ENCODE data around the gene BNIP3. TPM values are rescaled to one million over a fixed set of nuclear protein-coding genes. Genes with fewer than 3 reads are reported as not detected.
"Not testable (repeated sequence)": the region's sequence is repeated elsewhere in the genome, so short reads cannot be mapped to it uniquely, and the experiment has no call there.

Gene BNIP3
- total and polyA plus RNA-seq, 4 experiments from 2014 or later = 29.8 to 37.0 (median 32.7) TPM

DNA sequence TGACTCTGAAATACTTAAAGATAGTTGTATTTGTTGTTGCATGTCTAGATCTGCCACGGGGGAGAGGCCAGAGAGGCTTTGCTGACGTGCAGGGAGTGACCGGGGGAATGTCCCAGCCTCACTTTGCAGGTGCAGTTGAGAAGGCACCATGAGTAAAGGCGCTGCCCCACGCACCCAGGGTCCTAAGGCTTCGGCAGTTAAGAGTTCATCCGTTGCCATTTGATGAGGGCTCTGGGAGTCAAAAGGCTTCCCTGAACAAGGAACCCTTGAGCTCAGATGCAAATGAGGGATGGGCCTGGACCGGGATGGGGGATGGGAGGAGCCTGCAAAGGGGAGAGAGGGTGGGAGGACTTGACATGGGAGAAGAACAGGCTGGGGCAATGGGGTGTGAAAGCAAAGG, 60.5 kb downstream of the BNIP3 start:
- H3K27me3 Mint-ChIP-seq = no peaks in the 10 kb centered on the region
- ChIA-PET CTCF (ENCODE audit: partially characterized antibody) (no interaction called here), POLR2A (ENCODE audit: partially characterized antibody) (no interaction called here)
- peaks cover 0 to 9% (median 2%) of the 10 kb centered on the region in 8 donors for H3K9me3 Mint-ChIP-seq
- H3K4me1 Mint-ChIP-seq = peaks cover 49 to 76% (median 67%) of the 10 kb centered on the region in 4 donors
- Histone ChIP-seq H3K4me3 (ENCODE audit: low read length in 2 of 2) (no peak overlapping the region), H3K4me1 (ENCODE audit: insufficient read depth, low read length) (peaks cover 25% of the 10 kb centered on the region), H3K27ac (ENCODE audit: low read depth, low read length) (no peak overlapping the region), H3K27me3 (ENCODE audit: insufficient read depth, low read length) (no peaks in the 10 kb centered on the region), H3K9me3 (ENCODE audit: control insufficient read depth in 1 of 2, low read length in 2 of 2) (peaks cover 0 to 5% of the 10 kb centered on the region in 2 donors), H3K36me3 (ENCODE audit: insufficient read depth, low read length) (no peaks in the 10 kb centered on the region)
- intact Hi-C loops (cut with micrococcal nuclease) = no loop called here
- peaks cover 8 to 11% of the 10 kb centered on the region in 2 donors for H3K36me3 Mint-ChIP-seq
- peak overlapping the region in 5 of 7 donors; percentile 5 to 81 (median 63) for H3K27ac Mint-ChIP-seq
- no peak for DNase-seq
- peak overlapping the region in 1 of 8 donors; percentile 10 for H3K4me3 Mint-ChIP-seq

DNA sequence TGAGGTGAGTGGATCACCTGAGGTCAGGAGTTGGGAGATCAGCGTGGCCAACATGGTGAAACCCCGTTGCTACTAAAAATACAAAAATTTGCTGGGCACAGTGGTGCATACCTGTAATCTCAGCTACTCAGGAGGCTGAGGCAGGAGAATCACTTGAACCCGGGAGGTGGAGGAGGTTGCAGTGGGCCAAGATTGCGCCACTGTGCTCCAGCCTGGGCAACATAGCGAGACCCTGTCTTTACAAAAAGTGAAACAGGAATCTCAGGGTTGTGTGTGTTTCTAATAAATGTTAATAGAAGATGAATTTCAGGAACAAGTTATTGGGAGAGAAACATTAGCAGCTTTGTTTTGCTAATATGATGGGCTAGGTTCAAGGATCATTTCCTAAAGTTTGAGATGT, 61.0 kb downstream of the BNIP3 start:
- Mint-ChIP-seq H3K36me3 (peaks cover 8 to 11% of the 10 kb centered on the region in 2 donors), H3K27ac (peak overlapping the region in 3 of 7 donors; percentile 62 to 70 (median 63)), H3K4me1 (peaks cover 49 to 78% (median 69%) of the 10 kb centered on the region in 4 donors), H3K4me3 (no peak overlapping the region), H3K9me3 (peaks cover 0 to 9% (median 2%) of the 10 kb centered on the region in 8 donors), H3K27me3 (no peaks in the 10 kb centered on the region)
- intact Hi-C loops (cut with micrococcal nuclease) = no loop called here
- H3K4me1 ChIP-seq (ENCODE audit: insufficient read depth, low read length) = peaks cover 30% of the 10 kb centered on the region
- no peak overlapping the region for H3K4me3 ChIP-seq (ENCODE audit: low read length in 2 of 2)
- H3K27ac ChIP-seq (ENCODE audit: low read depth, low read length) = no peak overlapping the region
- no peak for DNase-seq
- H3K36me3 ChIP-seq (ENCODE audit: insufficient read depth, low read length) = no peaks in the 10 kb centered on the region
- ChIA-PET CTCF (ENCODE audit: partially characterized antibody) (no interaction called here), POLR2A (ENCODE audit: partially characterized antibody) (no interaction called here)
- H3K27me3 ChIP-seq (ENCODE audit: insufficient read depth, low read length) = no peaks in the 10 kb centered on the region
- H3K9me3 ChIP-seq (ENCODE audit: control insufficient read depth in 1 of 2, low read length in 2 of 2) = peaks cover 0 to 5% of the 10 kb centered on the region in 2 donors

DNA sequence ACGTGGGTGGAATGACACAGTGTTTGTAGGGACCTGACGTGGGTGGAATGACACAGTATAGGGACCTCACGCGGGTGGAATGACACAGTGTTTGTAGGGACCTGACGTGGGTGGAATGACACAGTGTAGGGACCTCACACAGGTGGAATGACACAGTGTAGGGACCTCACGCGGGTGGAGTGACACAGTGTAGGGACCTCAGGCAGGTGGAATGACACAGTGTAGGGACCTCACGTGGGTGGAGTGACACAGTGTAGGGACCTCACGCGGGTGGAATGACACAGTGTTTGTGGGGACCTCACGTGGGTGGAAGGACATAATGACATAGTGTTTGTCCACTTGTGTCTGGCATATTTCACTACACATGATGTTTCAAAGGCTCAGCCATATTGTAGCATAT, 61.6 kb downstream of the BNIP3 start:
- Mint-ChIP-seq H3K9me3 (peaks cover 0 to 5% (median 2%) of the 10 kb centered on the region in 8 donors), H3K4me1 (peaks cover 53 to 77% (median 70%) of the 10 kb centered on the region in 4 donors), H3K4me3 (peak overlapping the region in 2 of 8 donors; percentile 25 to 38), H3K27ac (peak overlapping the region in 4 of 7 donors; percentile 52 to 70 (median 58)), H3K36me3 (peaks cover 3 to 10% of the 10 kb centered on the region in 2 donors), H3K27me3 (no peaks in the 10 kb centered on the region)
- CTCF ChIA-PET (ENCODE audit: partially characterized antibody) = no interaction called here
- no peak for DNase-seq
- no peak overlapping the region for H3K27ac ChIP-seq (ENCODE audit: low read depth, low read length)
- H3K9me3 ChIP-seq (ENCODE audit: control insufficient read depth in 1 of 2, low read length in 2 of 2) = peaks cover 0 to 3% of the 10 kb centered on the region in 2 donors
- POLR2A ChIA-PET (ENCODE audit: partially characterized antibody) = no interaction called here
- H3K36me3 ChIP-seq (ENCODE audit: insufficient read depth, low read length) = no peaks in the 10 kb centered on the region
- intact Hi-C loops (cut with micrococcal nuclease) = no loop called here
- H3K4me1 ChIP-seq (ENCODE audit: insufficient read depth, low read length) = peaks cover 34% of the 10 kb centered on the region
- H3K4me3 ChIP-seq (ENCODE audit: low read length in 2 of 2) = no peak overlapping the region
- H3K27me3 ChIP-seq (ENCODE audit: insufficient read depth, low read length) = no peaks in the 10 kb centered on the region

DNA sequence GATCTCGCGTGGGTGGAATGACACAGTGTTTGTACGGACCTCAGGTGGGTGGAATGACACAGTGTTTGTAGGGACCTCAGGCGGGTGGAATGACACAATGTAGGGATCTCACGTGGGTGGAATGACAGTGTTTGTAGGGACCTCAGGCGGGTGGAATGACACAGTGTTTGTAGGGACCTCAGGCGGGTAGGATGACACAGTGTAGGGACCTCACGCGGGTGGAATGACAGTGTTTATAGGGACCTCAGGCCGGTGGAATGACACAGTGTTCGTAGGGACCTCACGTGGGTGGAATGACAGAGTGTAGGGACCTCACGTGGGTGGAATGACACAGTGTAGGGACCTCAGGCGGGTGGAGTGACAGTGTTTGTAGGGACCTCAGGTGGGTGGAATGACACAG, 62.3 kb downstream of the BNIP3 start:
- H3K27me3 ChIP-seq (ENCODE audit: insufficient read depth, low read length); H3K36me3 Mint-ChIP-seq; DNase-seq; H3K27ac ChIP-seq (ENCODE audit: low read depth, low read length); H3K27me3 Mint-ChIP-seq; H3K4me3 ChIP-seq (ENCODE audit: low read length in 2 of 2); H3K9me3 Mint-ChIP-seq; H3K9me3 ChIP-seq (ENCODE audit: control insufficient read depth in 1 of 2, low read length in 2 of 2); intact Hi-C loops (cut with micrococcal nuclease); H3K36me3 ChIP-seq (ENCODE audit: insufficient read depth, low read length); POLR2A ChIA-PET (ENCODE audit: partially characterized antibody); CTCF ChIA-PET (ENCODE audit: partially characterized antibody): not testable (repeated sequence)
- Mint-ChIP-seq H3K4me3 (peak overlapping the region in 2 of 8 donors; percentile 1 to 3), H3K27ac (peak overlapping the region in 5 of 7 donors; percentile 54 to 80 (median 70)), H3K4me1 (peaks cover 57 to 78% (median 72%) of the 10 kb centered on the region in 4 donors)
- H3K4me1 ChIP-seq (ENCODE audit: insufficient read depth, low read length) = peaks cover 40% of the 10 kb centered on the region

Other genes with a start within 250 kb of the BNIP3 start
- gene PPP2R2D, start 80.9 kb downstream of the BNIP3 start, total RNA-seq = 10 to 100 TPM; 47.2 to 49.2 TPM
- 10 to 100 TPM; 25.7 to 36.2 TPM for gene PPP2R2D, start 80.9 kb downstream of the BNIP3 start, polyA plus RNA-seq
- under 1 TPM; 0.29 to 0.36 TPM for gene JAKMIP3, start 84.0 kb upstream of the BNIP3 start, total RNA-seq
- under 1 TPM in 1 of 2 donors, not detected in 1; 0.03 TPM for gene JAKMIP3, start 84.0 kb upstream of the BNIP3 start, polyA plus RNA-seq
- 1 to 10 TPM in 1 of 2 experiments, under 1 TPM in 1; 0.58 to 1.8 TPM for gene DPYSL4, start 205.0 kb upstream of the BNIP3 start, total RNA-seq
- under 1 TPM; 0.21 to 0.24 TPM for gene DPYSL4, start 205.0 kb upstream of the BNIP3 start, polyA plus RNA-seq

Measured in CD4-positive, alpha-beta memory T cell (primary cell).